Measurements from ENCODE around the gene ETV3.

Gene ETV3

GRCh38 chr1:157158967-157159366, 20.8 kb upstream of the ETV3 start:
- no peak for DNase-seq

DNA sequence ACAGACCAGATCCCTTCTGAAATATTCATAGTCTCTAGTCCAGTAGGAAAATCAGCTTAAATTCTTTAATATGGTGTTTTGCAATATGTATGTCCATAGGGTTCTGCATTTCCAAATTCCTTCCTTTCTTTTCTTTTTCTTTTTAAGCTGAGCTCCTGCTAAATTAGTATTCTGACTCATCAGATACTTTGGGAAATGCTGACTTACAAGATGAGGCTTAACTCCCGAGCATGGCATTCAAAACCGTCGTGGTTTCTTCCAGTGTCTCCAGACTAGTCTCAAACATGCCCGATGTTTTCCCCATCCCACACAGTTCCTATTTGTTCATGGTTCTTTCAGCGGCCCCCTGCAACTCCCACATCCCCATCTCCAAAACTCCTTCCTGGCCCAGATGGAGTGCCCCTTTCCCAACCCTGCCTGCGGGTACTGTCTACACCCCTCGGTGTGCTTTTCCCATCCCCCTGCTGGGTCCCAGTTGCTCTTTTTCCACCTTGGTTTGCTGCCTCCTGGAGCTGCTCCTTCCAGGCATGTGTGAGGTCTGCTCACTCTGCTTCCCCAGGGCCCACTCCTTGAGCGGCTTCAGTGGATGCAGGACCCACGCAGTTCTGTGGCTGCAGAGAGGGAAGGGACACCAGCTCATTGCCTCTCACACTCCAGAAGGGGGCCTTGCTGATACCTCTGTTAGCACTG, 19.5 kb upstream of the ETV3 start:
- DNase-seq, result no peak

- DNase-seq, result peak; percentile 82
Observed at GRCh38 chr1:157156058-157156541, 17.9 kb upstream of the ETV3 start.

GRCh38 chr1:157155658-157156057, 17.5 kb upstream of the ETV3 start:
- DNase-seq, result no peak

DNA sequence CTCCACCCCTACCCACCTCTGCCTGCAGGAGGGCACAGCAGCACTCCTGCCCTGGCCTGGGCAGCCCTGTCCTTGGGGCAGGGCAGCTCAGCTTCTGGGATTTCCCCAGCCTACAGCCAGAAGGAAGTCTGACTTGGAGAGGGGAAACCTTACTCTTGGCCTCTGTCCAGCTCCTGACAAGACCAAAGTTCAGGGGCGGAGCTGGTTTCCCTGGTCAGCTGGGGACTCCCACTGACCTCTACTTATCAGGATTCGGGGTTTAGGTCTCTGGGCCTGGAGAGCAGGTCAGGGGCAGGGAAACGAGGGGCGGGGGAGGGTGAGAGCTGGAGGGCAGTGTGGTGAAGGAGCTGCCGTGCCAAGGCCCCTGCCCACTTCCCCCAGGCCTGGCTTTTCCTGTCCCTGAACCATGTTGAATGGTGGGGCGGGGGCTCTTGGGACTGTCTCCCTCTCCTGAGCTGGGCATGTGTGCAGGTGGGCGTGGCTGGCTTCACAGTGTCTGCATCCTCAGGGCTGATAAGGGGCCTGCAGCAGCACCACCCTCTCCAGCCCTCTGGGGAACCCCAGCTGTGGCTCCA, 16.8 kb upstream of the ETV3 start:
- no peak for DNase-seq

DNA sequence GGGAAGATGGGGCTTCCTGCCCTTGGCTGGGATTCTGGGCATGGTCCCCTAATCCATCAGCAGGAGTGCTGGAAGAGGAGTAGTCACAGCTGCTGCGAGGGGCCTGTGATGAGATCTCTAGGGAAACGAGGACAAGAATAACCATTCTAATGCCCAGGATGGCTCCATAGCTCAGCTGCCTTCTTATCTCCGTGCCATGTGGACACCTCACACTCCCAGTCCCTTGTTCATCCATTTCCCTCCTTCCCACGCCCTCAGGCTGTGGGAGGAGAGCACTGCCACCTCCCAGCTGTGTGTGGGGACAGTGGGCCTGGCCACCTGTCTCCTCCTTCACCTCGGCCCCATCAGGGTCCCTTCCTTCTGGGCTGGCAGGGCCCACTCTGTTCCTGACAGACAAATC, 16.1 kb upstream of the ETV3 start:
- DNase-seq, result no peak

GRCh38 chr1:157153746-157154145, 15.6 kb upstream of the ETV3 start:
- DNase-seq, result no peak

DNA sequence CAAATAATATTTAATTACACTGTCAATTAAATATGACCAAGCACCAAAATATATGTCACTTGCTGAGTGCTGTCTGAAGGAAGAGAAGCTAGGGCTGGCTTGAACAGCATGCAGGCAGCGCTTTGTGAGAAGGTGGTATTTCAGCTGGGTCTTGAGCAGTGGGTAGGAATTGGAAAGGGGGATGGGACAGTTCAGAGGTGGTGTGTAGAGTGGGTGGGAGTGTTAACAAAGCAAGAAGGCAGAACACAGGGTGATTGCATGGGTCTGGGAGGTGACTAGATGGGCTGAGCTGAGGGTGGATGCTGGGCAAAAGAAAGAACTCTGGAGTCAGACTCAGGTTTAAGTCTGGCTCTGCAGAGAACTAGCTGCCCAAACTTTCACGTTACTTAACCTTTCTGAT, 14.3 kb upstream of the ETV3 start:
- DNase-seq, result no peak

GRCh38 chr1:157151506-157151905, 13.3 kb upstream of the ETV3 start:
- no peak for DNase-seq

- DNase-seq, result no peak
Observed at GRCh38 chr1:157151073-157151472, 12.9 kb upstream of the ETV3 start.

GRCh38 chr1:157150631-157151030, 12.4 kb upstream of the ETV3 start:
- DNase-seq, result no peak

GRCh38 chr1:157147906-157148700, 9.9 kb upstream of the ETV3 start:
- no peak for DNase-seq

- no peak for DNase-seq
Observed at GRCh38 chr1:157147037-157147436, 8.8 kb upstream of the ETV3 start.

DNA sequence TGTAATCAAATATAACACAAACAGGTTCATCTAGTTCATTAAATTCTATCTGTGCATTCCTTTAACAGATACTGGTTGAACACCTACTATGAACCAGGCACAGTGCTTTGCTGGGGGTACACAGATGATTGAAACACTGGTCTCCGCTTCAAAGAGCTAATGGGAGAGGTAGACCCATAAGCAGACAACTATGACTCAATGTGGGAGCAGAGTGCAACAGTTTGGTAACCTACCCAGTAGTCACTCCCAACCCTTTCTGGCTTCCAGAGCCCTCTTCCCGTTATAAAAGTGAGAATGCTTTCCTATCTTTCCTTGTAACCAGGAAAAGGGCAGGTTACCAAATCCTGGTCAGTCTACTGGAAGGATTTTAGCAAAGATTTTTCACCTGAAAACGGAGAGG, 8.0 kb upstream of the ETV3 start:
- DNase-seq, result no peak

DNA sequence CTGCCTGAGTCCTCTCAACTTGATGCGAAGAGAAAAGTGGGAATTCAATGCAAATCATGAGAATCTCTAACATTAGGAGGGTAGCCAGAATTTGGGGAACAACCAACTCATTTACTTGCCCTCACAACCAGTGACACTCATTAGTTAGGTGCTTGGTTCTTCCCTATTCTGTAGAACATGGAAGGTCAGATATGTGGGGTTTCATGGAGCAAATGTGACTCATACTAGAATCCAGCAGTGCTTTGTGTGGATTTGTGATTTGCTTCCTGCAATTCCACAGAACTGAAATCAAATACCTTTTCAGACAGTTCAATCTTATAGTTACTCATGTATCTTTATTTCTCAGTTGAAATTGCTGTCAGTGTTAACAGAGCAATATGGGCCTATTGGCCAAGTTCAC, 6.9 kb upstream of the ETV3 start:
- no peak for DNase-seq

GRCh38 chr1:157144509-157144908, 6.3 kb upstream of the ETV3 start:
- DNase-seq, result no peak

DNA sequence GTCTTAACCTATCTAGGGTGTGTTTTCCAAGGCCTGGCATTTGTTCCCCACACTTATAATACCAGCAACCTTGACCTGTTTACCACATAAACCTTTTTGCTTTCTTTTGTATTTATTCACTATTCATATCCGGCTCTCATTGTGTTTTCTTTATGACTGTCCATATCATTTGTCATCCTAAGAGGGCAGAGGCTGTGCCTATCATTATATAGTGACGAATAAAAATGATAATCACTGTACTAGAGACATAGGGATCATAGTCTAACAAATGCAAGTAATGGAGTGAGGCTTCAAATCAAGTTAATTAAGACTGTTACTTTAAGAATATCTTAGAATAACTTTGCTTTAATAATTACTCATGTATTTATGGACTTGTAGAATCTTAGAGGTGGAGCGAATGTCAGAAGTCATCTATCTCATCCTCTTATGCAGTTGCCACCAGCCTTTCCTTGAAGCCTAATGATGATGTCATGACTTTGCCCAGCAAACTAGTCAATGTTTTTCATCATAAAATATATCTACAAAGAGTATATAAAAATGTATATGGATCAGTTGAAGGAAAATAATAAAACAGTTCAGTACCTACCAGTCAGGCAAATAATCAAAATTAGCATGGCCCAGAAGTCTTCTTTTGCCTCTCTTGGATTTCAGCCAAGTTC, 4.7 kb upstream of the ETV3 start:
- DNase-seq, result no peak

DNA sequence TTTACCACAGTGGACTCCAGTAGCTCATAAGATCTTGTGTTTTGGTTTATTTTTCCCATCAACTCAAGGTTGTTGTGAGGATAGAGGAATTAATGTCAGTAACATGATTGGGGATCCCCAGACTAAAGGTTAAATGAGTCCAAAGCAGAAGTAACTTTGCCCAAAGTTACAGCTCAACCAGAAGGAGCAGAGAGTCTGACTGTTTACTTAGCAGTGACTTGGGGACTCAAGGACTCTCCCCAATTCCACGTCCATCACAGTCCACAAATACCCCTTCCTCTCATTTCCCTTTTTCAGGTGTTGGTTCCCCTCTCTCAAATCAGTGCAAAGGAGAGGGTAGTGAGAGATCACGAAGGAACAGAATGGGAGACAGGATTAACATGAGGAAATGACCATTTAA, 4.0 kb upstream of the ETV3 start:
- DNase-seq, result no peak

DNA sequence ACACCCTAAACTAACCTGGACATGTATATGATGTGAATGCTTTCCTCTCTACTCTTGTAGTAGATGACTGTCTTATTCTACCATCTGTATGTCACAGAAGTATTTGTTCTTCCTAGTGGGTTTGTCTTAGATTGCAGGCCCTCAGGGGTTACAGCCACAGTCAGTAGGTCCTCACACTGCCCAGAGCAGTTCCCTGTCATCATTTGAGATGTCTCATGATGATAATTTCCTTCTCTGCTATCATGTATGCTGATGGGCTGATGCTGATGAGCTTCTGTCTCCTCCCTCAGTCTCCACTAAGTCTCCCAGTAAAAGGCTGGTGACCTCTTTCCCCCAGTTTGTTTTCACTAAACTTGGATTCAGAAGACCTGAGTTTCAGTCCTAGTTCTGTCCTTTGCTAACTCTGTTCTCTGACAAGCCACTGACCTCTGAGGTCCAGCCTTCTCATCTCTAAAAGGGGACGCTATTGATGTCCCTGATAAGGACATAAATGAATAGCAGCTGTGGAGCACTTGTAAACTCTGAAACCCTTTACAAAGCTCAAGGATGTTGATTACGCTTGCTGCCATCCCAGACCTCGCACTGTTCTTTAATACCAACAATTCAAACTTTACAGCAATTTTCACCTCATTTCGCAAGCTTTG, 3.1 kb upstream of the ETV3 start:
- DNase-seq, result no peak

DNA sequence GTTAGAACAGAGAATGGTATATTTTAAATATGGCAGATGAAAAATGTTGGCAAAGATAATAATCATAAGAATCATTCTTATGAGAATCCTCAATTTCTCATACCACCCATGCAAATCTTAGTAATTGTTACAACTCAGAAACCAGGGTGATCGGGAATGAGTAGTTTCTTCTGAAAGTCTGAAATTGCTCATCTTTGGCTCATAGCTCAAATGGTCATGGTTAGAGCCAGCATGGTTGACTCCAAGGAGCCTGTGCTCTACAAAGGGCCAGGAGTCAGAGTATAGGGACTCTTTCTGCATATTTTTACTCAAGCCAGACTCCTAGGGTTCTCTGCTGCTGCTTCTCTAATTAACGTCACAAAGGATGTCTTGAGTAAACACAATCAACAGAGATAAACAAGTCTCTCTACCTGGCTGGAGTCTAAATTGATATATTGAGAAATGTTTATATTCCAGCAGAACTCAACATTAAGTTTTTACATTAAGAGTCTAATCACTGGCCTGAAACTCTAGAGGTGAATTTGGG, 1.9 kb upstream of the ETV3 start:
- no peak for DNase-seq

DNA sequence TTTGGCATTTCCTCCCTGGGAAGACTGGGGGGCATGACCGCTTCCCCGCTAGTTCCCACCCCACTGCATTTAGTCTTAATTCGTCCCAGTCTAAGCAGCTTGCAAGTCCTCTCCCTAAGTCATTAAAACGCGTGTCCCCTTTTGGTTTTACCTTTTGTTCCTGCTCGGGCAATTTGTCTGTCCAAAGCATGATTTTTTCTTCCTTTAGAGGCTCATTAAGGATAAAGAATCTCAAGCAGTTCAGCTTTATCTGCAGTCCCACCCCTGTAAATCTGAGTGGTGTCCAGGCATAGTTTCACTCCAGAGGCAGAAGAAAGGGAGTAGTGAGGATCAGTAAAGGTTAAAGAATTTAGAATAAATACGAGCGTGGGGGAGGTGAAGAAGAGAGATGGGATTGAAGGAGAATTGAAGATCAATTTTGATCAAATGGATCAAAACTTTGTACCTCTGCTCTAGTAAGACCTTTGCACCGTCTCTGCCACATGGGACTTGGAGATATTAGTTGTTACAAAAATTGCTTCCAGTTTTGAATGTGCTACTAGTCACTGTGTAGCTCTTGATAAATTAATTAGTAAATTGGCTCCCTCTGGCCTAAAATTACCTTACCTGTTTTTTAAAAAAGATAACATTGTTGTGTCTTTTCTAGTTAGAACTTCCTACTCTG, 989 bp upstream of the ETV3 start:
- no peak for DNase-seq
